Measurements from ENCODE around the gene TRIM71.

- no peak for TF ChIP-seq EZH2 (IDR thresholded peaks at IDR 0.05; ENCODE audit: insufficient read depth, poor library complexity, severe bottlenecking)
- no peak for TF ChIP-seq EZH2phosphoT487 (IDR thresholded peaks at IDR 0.05; ENCODE audit: insufficient read depth, low read depth)
Measured at GRCh38 chr3:32897001-32897601, 79.3 kb downstream of the TRIM71 start.

Measured in GM23248 (cell line).